Nephron progenitor cell (in vitro differentiated cells): ENCODE measurements around the gene SGTA.

Experiments used
- DNase-seq: peaks from one replicate; pipeline ENCODE4 v3.0.0; 2021
- H3K27ac Mint-ChIP-seq: 2 replicates; pipeline ENCODE4 v1.8.0; 2021; ENCODE audit warnings: mild to moderate bottlenecking, moderate library complexity, mixed read lengths
- H3K27me3 Mint-ChIP-seq: 2 replicates; pipeline ENCODE4 v1.8.0; 2021; ENCODE audit warnings: mild to moderate bottlenecking, low read depth, mixed read lengths; ENCODE audit not compliant: poor library complexity
- H3K36me3 Mint-ChIP-seq: 2 replicates; pipeline ENCODE4 v1.8.0; 2021; ENCODE audit warnings: low read depth, mixed read lengths
- H3K4me1 Mint-ChIP-seq: 2 replicates; pipeline ENCODE4 v1.8.0; 2021; ENCODE audit warnings: mixed read lengths
- H3K4me3 Mint-ChIP-seq: 2 replicates; pipeline ENCODE4 v1.8.0; 2021; ENCODE audit warnings: mild to moderate bottlenecking, moderate library complexity, mixed read lengths
- H3K9me3 Mint-ChIP-seq: 2 replicates; pipeline ENCODE4 v1.8.0; 2021; ENCODE audit warnings: mild to moderate bottlenecking, moderate library complexity, mixed read lengths
- CTCF ChIP-seq: fragments of 200-600 bp; sonication (generic); IDR thresholded peaks from 2 replicates; pipeline ENCODE4 v1.5.0; 2021; ENCODE audit warnings: antibody characterized with exemption

SGTA gene

GRCh38 chr19:2735374-2735773 is 47.7 kb downstream of the SGTA start:
- DNase-seq, result no peak
- H3K4me3 Mint-ChIP-seq, result no peak overlapping the region
- no peak overlapping the region for H3K27ac Mint-ChIP-seq
- H3K27me3 Mint-ChIP-seq, result no peaks in the 10 kb centered on the region
- H3K4me1 Mint-ChIP-seq, result peaks cover 23% of the 10 kb centered on the region
- H3K9me3 Mint-ChIP-seq, result no peaks in the 10 kb centered on the region
- no peak for TF ChIP-seq CTCF
- H3K36me3 Mint-ChIP-seq, result peaks cover 39% of the 10 kb centered on the region

DNA sequence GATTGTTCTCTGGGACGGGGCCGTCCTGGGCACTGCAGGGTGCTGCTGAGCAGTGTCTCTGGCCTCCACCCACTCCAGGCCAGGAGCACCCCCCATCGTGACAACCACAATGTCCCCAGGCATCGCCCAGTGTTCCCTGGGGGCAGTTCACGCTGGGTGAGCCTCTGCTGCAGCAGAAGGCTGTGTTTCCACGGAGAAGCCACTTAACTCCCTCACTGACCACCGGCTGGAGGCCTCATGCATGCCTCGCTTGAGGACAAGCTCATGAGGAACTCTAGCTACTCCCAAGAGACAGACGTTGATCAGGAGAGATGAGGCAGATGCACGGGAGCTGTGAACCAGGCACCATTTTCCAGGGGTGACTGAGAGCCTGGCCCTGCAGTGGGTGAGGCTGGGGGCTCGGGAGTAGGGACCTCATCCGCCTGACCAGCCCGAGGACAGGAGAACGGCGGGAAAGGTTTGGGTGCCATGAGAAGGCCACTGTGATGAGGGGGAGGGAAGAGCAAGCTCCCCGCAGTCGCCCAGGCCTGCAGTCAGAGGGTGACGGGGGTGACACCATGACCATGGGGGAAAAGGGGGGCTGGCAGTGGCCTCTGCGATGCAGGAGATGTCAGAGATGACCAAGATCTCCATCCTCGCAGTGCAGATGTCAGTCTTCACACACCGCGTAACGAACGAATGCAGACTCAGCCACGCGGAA is 48.3 kb downstream of the SGTA start:
- H3K27ac Mint-ChIP-seq, result no peak overlapping the region
- peaks cover 23% of the 10 kb centered on the region for H3K4me1 Mint-ChIP-seq
- no peaks in the 10 kb centered on the region for H3K27me3 Mint-ChIP-seq
- TF ChIP-seq CTCF, result no peak
- no peak for DNase-seq
- no peaks in the 10 kb centered on the region for H3K9me3 Mint-ChIP-seq
- peaks cover 39% of the 10 kb centered on the region for H3K36me3 Mint-ChIP-seq
- H3K4me3 Mint-ChIP-seq, result no peak overlapping the region

GRCh38 chr19:2733930-2734588 is 49.0 kb downstream of the SGTA start:
- peak overlapping the region; percentile 61 for H3K4me3 Mint-ChIP-seq

GRCh38 chr19:2732883-2733282 is 50.2 kb downstream of the SGTA start:
- Mint-ChIP-seq H3K36me3 (peaks cover 34% of the 10 kb centered on the region), H3K9me3 (no peaks in the 10 kb centered on the region), H3K4me1 (peaks cover 12% of the 10 kb centered on the region), H3K4me3 (no peak overlapping the region), H3K27me3 (peaks cover 18% of the 10 kb centered on the region), H3K27ac (no peak overlapping the region)
- TF ChIP-seq CTCF, result no peak
- no peak for DNase-seq

More at GRCh38 chr19:2733930-2734588, 49.0 kb downstream of the SGTA start:
- Mint-ChIP-seq H3K27ac (peak overlapping the region; percentile 93), H3K4me1 (peaks cover 19% of the 10 kb centered on the region), H3K9me3 (no peaks in the 10 kb centered on the region), H3K36me3 (peaks cover 39% of the 10 kb centered on the region), H3K27me3 (peaks cover 6% of the 10 kb centered on the region)
- DNase-seq, result no peak
- TF ChIP-seq CTCF, result no peak

DNA sequence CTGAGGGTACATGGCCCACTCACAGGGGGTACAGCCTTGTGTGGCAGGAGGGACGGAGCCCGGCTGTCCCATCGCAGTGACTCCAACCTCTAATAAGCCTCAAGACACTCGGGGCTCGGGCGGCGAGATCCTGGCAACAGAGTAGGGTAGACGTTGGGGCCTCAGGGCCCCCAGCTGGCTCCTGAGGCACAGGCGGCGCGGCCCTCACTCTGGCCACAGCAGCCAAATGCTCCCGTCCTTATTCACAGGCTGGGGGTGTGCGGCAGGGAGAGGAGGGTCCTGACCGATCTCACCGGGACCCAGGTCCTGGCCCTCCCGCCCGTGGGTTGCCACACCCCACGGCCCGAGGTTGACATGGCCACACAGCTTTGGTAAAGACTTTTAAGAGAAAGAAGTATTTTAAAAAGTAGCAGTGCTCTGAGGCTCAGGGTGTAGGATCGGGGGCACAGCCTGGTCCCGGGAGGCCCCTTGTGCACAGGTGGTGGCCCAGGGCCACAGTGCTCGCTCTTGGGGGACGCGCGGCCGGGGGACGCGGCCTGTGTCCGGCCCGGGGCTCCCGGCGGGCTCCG is 50.8 kb downstream of the SGTA start:
- Mint-ChIP-seq H3K4me1 (peaks cover 12% of the 10 kb centered on the region), H3K4me3 (no peak overlapping the region), H3K9me3 (no peaks in the 10 kb centered on the region), H3K27ac (no peak overlapping the region), H3K27me3 (peaks cover 25% of the 10 kb centered on the region), H3K36me3 (peaks cover 30% of the 10 kb centered on the region)
- TF ChIP-seq CTCF, result no peak
- no peak for DNase-seq
